Glutamatergic neuron (in vitro differentiated cells): ENCODE results near the gene RDH16. TPM values are rescaled to one million over a fixed set of nuclear protein-coding genes. Genes with fewer than 3 reads are reported as not detected.

ENCODE experiments used
- DNase-seq: peaks from one replicate; pipeline ENCODE4 v3.0.0; 2022
- H3K27ac Mint-ChIP-seq: one replicate; pipeline ENCODE4 v1.8.0; 2020; ENCODE audit warnings: mild to moderate bottlenecking, mixed read lengths, inconsistent platforms; ENCODE audit not compliant: unreplicated experiment
- H3K27me3 Mint-ChIP-seq: one replicate; pipeline ENCODE4 v1.8.0; 2020; ENCODE audit warnings: mild to moderate bottlenecking, moderate library complexity, mixed read lengths, inconsistent platforms; ENCODE audit not compliant: unreplicated experiment
- H3K36me3 Mint-ChIP-seq: one replicate; pipeline ENCODE4 v1.8.0; 2020; ENCODE audit warnings: mild to moderate bottlenecking, mixed read lengths, inconsistent platforms; ENCODE audit not compliant: unreplicated experiment
- H3K4me1 Mint-ChIP-seq: one replicate; pipeline ENCODE4 v1.8.0; 2020; ENCODE audit warnings: mild to moderate bottlenecking, low read depth, mixed read lengths, inconsistent platforms; ENCODE audit not compliant: unreplicated experiment
- H3K4me3 Mint-ChIP-seq: one replicate; pipeline ENCODE4 v1.8.0; 2020; ENCODE audit warnings: mild to moderate bottlenecking, mixed read lengths, inconsistent platforms; ENCODE audit not compliant: unreplicated experiment
- H3K9me3 Mint-ChIP-seq: one replicate; pipeline ENCODE4 v1.8.0; 2020; ENCODE audit warnings: mild to moderate bottlenecking, moderate library complexity, mixed read lengths, inconsistent platforms; ENCODE audit not compliant: unreplicated experiment
- total RNA-seq: library from RNA; stranded (reverse); fragmentation: NEBNext Ultra II Directional; extraction: Animal tissue kit (Norgen Biotek cat#: 25700); gene quantifications from one replicate; pipeline ENCODE4 v1.2.1, GENCODE V29; 2021; ENCODE audit not compliant: unreplicated experiment
- TF ChIP-seq, protein P1 (sequence below): fragments of 200-600 bp; sonication (generic); IDR thresholded peaks from one replicate; pipeline ENCODE4 v1.5.0; 2021; ENCODE audit not compliant: partially characterized antibody, unreplicated experiment

The RDH16 gene
- total RNA-seq, 1 donor from 2014 or later = 0.74 TPM

DNA sequence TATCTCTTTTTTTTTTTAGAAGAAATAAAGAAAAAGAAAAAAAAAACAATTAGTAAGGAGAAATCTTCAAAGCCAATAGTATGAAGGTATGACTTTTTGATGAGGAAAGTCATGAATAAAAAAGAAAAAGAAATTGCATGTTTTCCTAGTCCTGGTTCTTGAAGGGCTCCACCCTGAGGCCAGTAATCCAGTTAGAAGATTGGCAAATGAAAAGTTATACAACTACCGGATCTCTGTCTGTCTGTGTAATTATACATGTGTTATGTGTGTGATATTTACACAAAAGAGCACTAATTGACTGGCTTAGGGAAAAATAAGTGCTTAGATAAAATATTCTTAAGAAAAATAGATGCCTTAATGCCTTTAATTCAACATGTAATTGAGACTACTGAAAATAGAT is 51.6 kb downstream of the RDH16 start:
- H3K36me3 Mint-ChIP-seq = peaks cover 20% of the 10 kb centered on the region
- no peak overlapping the region for H3K4me3 Mint-ChIP-seq
- H3K27ac Mint-ChIP-seq = no peak overlapping the region
- H3K27me3 Mint-ChIP-seq = peaks cover 3% of the 10 kb centered on the region
- DNase-seq = no peak
- no peaks in the 10 kb centered on the region for H3K4me1 Mint-ChIP-seq
- H3K9me3 Mint-ChIP-seq = peaks cover 14% of the 10 kb centered on the region
- TF ChIP-seq, protein P1, sequence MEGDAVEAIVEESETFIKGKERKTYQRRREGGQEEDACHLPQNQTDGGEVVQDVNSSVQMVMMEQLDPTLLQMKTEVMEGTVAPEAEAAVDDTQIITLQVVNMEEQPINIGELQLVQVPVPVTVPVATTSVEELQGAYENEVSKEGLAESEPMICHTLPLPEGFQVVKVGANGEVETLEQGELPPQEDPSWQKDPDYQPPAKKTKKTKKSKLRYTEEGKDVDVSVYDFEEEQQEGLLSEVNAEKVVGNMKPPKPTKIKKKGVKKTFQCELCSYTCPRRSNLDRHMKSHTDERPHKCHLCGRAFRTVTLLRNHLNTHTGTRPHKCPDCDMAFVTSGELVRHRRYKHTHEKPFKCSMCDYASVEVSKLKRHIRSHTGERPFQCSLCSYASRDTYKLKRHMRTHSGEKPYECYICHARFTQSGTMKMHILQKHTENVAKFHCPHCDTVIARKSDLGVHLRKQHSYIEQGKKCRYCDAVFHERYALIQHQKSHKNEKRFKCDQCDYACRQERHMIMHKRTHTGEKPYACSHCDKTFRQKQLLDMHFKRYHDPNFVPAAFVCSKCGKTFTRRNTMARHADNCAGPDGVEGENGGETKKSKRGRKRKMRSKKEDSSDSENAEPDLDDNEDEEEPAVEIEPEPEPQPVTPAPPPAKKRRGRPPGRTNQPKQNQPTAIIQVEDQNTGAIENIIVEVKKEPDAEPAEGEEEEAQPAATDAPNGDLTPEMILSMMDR = no peak

GRCh38 chr12:56903374-56903773 is 54.0 kb downstream of the RDH16 start:
- TF ChIP-seq, protein P1 = no peak
- DNase-seq = no peak
- peaks cover 22% of the 10 kb centered on the region for H3K36me3 Mint-ChIP-seq
- peaks cover 6% of the 10 kb centered on the region for H3K27me3 Mint-ChIP-seq
- no peaks in the 10 kb centered on the region for H3K4me1 Mint-ChIP-seq
- H3K27ac Mint-ChIP-seq = no peak overlapping the region
- H3K4me3 Mint-ChIP-seq = no peak overlapping the region
- H3K9me3 Mint-ChIP-seq = peaks cover 18% of the 10 kb centered on the region

Other genes starting within 250 kb of the RDH16 start
- 589 TPM for gene NACA, start 232.3 kb downstream of the RDH16 start, total RNA-seq
- 11.3 TPM for gene PRIM1, start 205.3 kb downstream of the RDH16 start, total RNA-seq
- 1.5 TPM for gene HSD17B6, start 194.3 kb downstream of the RDH16 start, total RNA-seq
- 0.39 TPM for gene SDR9C7, start 23.2 kb downstream of the RDH16 start, total RNA-seq
- 23.5 TPM for gene ZBTB39, start 48.9 kb upstream of the RDH16 start, total RNA-seq
- 0.74 TPM for gene TAC3, start 58.9 kb upstream of the RDH16 start, total RNA-seq
- 0.64 TPM for gene MYO1A, start 92.5 kb upstream of the RDH16 start, total RNA-seq
- 11.5 TPM for gene NEMP1, start 121.2 kb upstream of the RDH16 start, total RNA-seq
- 20.0 TPM for gene NAB2, start 131.5 kb upstream of the RDH16 start, total RNA-seq
- 34.4 TPM for gene STAT6, start 153.8 kb upstream of the RDH16 start, total RNA-seq
- 125 TPM for gene LRP1, start 170.9 kb upstream of the RDH16 start, total RNA-seq
- gene LRP1-AS, start 190.0 kb upstream of the RDH16 start, total RNA-seq = not detected